Lung (tissue), 12 donors: Measurements from ENCODE around the gene PGM3. TPM values are rescaled to one million over a fixed set of nuclear protein-coding genes. Genes with fewer than 3 reads are reported as not detected.
A peak's percentile ranks its signal among the peaks of the same experiment; 100 is the strongest.

ENCODE experiments used
- ATAC-seq: fragments of 200-7000 bp; cut with Tn5 transposase; one replicate; pipeline ENCODE4 v1.9.1; 2020; ENCODE audit warnings: moderate number of reproducible peaks; ENCODE audit not compliant: insufficient read depth, low FRiP score
- DNase-seq, 3 donors: peaks; one replicate each; pipeline ENCODE4 v3.0.0-alpha.2; 2013 to 2017
- H3K27ac ChIP-seq, 2 donors: one replicate each; pipeline ENCODE4 v1.5.1; 2013; ENCODE audit warnings: mild to moderate bottlenecking in 2 of 2, moderate library complexity in 2 of 2, control low read depth in 1 of 2, inconsistent platforms in 1 of 2, low read depth in 1 of 2, low read length in 1 of 2
- H3K27me3 ChIP-seq, 3 donors: one replicate each; pipeline ENCODE4 v1.5.1; 2013; ENCODE audit warnings: low read length in 2 of 3; ENCODE audit not compliant: control insufficient read depth in 3 of 3, insufficient read depth in 3 of 3
- H3K36me3 ChIP-seq, 4 donors: one replicate each; pipeline ENCODE4 v1.5.1; 2013; ENCODE audit warnings: low read length in 4 of 4, mild to moderate bottlenecking in 1 of 4, moderate library complexity in 1 of 4; ENCODE audit not compliant: control insufficient read depth in 4 of 4, insufficient read depth in 4 of 4
- H3K4me1 ChIP-seq, 5 donors: one replicate each; pipeline ENCODE4 v1.5.1; 2013; ENCODE audit warnings: low read length in 5 of 5, mild to moderate bottlenecking in 2 of 5, moderate library complexity in 1 of 5; ENCODE audit not compliant: control insufficient read depth in 5 of 5, insufficient read depth in 5 of 5
- H3K4me3 ChIP-seq: one replicate; pipeline ENCODE4 v1.5.1; 2013; ENCODE audit warnings: mild to moderate bottlenecking, control low read depth, moderate library complexity
- H3K9ac ChIP-seq, 2 donors: one replicate each; pipeline ENCODE4 v1.5.1; 2013; ENCODE audit warnings: low read length in 2 of 2, control low read depth in 1 of 2; ENCODE audit not compliant: insufficient read depth in 1 of 2
- H3K9me3 ChIP-seq, 4 donors: one replicate each; pipeline ENCODE4 v1.5.1; 2013; ENCODE audit warnings: low read length in 3 of 4, mild to moderate bottlenecking in 1 of 4, moderate library complexity in 1 of 4; ENCODE audit not compliant: control insufficient read depth in 4 of 4, insufficient read depth in 3 of 4
- WGBS, 2 donors: extraction: QIAGEN DNeasy Blood & Tissue Kit; methylation state at CpG; one replicate each; pipeline ENCODE4 v1.1.7; 2013; 5-methylcytosine and 5-hydroxymethylcytosine counted together
- polyA plus RNA-seq, 2 donors: library from polyadenylated mRNA; stranded (reverse); fragments of 200-250 nt; gene quantifications; one replicate each; pipeline ENCODE4 v1.2.1, GENCODE V29; 2013
- total RNA-seq, 2 donors: library from RNA; depleted of rRNA in 1 of 2; stranded (reverse); fragments of >200 nt in 1 of 2; gene quantifications; one replicate each; pipeline ENCODE4 v1.2.1, GENCODE V29; 2014 to 2021
- TF ChIP-seq, protein P1 (sequence below): IDR thresholded peaks from 2 replicates; pipeline ENCODE4 v1.5.1; 2012; ENCODE audit warnings: mild to moderate bottlenecking; ENCODE audit errors: control extremely low read depth, extremely low read depth
- donor health status: control.
- donor health status: control.
- donor health status: Bipolar disorder and iron deficiency.
- donor health status: healthy.
- donor health status: DM: yes; HTN: yes; CAD: no.

Gene PGM3
- total and polyA plus RNA-seq, 4 donors = 10.0 to 57.9 (median 30.3) TPM

GRCh38 chr6:83188501-83188900 is 4.6 kb downstream of the PGM3 start:
- 82 to 96% methylated on average over 3 of the region's 3 CpGs for WGBS, 2 donors
- peaks cover 0 to 18% (median 4%) of the 10 kb centered on the region in 5 donors for H3K4me1 ChIP-seq
- no peak for DNase-seq
- H3K4me3 ChIP-seq = no peak overlapping the region
- H3K27ac ChIP-seq = no peak overlapping the region
- H3K9ac ChIP-seq = no peak overlapping the region
- no peaks in the 10 kb centered on the region for H3K9me3 ChIP-seq
- no peaks in the 10 kb centered on the region for H3K27me3 ChIP-seq
- H3K36me3 ChIP-seq = peaks cover 8 to 43% (median 17%) of the 10 kb centered on the region in 4 donors
- ATAC-seq = no peak
- TF ChIP-seq, protein P1, sequence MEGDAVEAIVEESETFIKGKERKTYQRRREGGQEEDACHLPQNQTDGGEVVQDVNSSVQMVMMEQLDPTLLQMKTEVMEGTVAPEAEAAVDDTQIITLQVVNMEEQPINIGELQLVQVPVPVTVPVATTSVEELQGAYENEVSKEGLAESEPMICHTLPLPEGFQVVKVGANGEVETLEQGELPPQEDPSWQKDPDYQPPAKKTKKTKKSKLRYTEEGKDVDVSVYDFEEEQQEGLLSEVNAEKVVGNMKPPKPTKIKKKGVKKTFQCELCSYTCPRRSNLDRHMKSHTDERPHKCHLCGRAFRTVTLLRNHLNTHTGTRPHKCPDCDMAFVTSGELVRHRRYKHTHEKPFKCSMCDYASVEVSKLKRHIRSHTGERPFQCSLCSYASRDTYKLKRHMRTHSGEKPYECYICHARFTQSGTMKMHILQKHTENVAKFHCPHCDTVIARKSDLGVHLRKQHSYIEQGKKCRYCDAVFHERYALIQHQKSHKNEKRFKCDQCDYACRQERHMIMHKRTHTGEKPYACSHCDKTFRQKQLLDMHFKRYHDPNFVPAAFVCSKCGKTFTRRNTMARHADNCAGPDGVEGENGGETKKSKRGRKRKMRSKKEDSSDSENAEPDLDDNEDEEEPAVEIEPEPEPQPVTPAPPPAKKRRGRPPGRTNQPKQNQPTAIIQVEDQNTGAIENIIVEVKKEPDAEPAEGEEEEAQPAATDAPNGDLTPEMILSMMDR = no peak

DNA sequence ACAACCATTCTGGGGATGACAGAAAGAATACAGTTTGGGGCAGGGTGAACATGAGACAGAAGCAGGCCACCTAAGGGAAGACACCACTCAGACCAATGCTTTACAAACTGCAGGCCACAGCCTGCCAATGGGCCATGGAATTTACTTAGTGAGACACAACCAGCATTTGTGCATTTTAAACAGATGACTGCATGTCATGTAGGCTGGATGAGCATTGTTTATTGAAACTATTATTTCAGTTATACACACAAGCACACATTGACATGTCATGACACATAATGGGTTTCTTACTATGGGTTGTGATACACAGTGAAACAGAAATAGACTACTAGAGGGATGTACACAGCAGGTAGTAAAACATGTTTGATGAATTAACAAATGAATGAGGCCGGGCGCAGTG is 8.0 kb downstream of the PGM3 start:
- TF ChIP-seq, protein P1 = no peak

GRCh38 chr6:83183082-83183828 is 9.8 kb downstream of the PGM3 start:
- Histone ChIP-seq H3K9me3 (no peaks in the 10 kb centered on the region), H3K27ac (peak overlapping the region in 1 of 2 donors; percentile 66), H3K4me3 (no peak overlapping the region), H3K27me3 (no peaks in the 10 kb centered on the region), H3K4me1 (peaks cover 0 to 3% (median 0%) of the 10 kb centered on the region in 5 donors), H3K36me3 (peaks cover 19 to 56% (median 30%) of the 10 kb centered on the region in 4 donors), H3K9ac (no peak overlapping the region)
- ATAC-seq = peak; percentile 69
- 67 to 69% methylated on average over 9 of the region's 9 CpGs for WGBS, 2 donors
- TF ChIP-seq, protein P1 = no peak
- DNase-seq = no peak

More for the DNA sequence above, 8.0 kb downstream of the PGM3 start:
- 96 to 100% methylated on average over 2 of the region's 2 CpGs for WGBS, 2 donors
- Histone ChIP-seq H3K4me3 (no peak overlapping the region), H3K27ac (no peak overlapping the region), H3K36me3 (peaks cover 20 to 67% (median 34%) of the 10 kb centered on the region in 4 donors), H3K4me1 (peaks cover 0 to 10% (median 0%) of the 10 kb centered on the region in 5 donors), H3K9me3 (no peaks in the 10 kb centered on the region), H3K9ac (no peak overlapping the region), H3K27me3 (no peaks in the 10 kb centered on the region)
- DNase-seq (no peak), ATAC-seq (no peak)
